ENCODE results near the gene PAH. TPM values are rescaled to one million over a fixed set of nuclear protein-coding genes. Genes with fewer than 3 reads are reported as not detected.

Gene PAH
- total and polyA plus RNA-seq, 2 of the 4 experiments (the other 2 are of a cell fraction) = not detected

- TF ChIP-seq RFX5 (IDR thresholded peaks at IDR 0.05; ENCODE audit: low read depth, low read length) = no peak
- no peak for TF ChIP-seq MAZ (IDR thresholded peaks at IDR 0.05; ENCODE audit: borderline replicate concordance, low read depth, low read length)
- no peak for TF ChIP-seq SMC3 (IDR thresholded peaks at IDR 0.05; ENCODE audit: low read depth, low read length)
- no peak for TF ChIP-seq NFE2L2 (IDR thresholded peaks at IDR 0.05; ENCODE audit: low read depth, low read length)
- TF ChIP-seq BHLHE40 (IDR thresholded peaks at IDR 0.05; ENCODE audit: low read depth, low read length) = no peak
- no peak for TF ChIP-seq CTCF (conservative IDR thresholded peaks at IDR 0.05; ENCODE audit: low read depth, low read length)
- TF ChIP-seq ELK1 (IDR thresholded peaks at IDR 0.05; ENCODE audit: borderline replicate concordance, low read depth, low read length) = no peak
- TF ChIP-seq RCOR1 (IDR thresholded peaks at IDR 0.05; ENCODE audit: insufficient replicate concordance, low read length) = no peak
- no peak for TF ChIP-seq FOS (IDR thresholded peaks at IDR 0.05; ENCODE audit: low read depth, low read length)
- no peak for TF ChIP-seq MXI1 (IDR thresholded peaks at IDR 0.05; ENCODE audit: borderline replicate concordance, low read depth, low read length)
- TF ChIP-seq RAD21 (IDR thresholded peaks at IDR 0.05; ENCODE audit: low read length) = no peak
- no peak for TF ChIP-seq MAFK (IDR thresholded peaks at IDR 0.05; ENCODE audit: low read depth, low read length)
- TF ChIP-seq CEBPB (IDR thresholded peaks at IDR 0.05; ENCODE audit: low read depth, low read length) = no peak
- no peak for TF ChIP-seq CHD1 (IDR thresholded peaks at IDR 0.05; ENCODE audit: low read depth, low read length)
- no peak for TF ChIP-seq POLR2A (IDR thresholded peaks at IDR 0.05; ENCODE audit: low read depth, low read length)
- no peak for TF ChIP-seq USF2 (IDR thresholded peaks at IDR 0.05; ENCODE audit: low read depth, low read length)
- POLR2A ChIA-PET (ENCODE audit: unreplicated experiment) = no interaction called here
These were observed 46.0 kb downstream of the PAH start for GRCh38 chr12:102871014-102871413.

More at GRCh38 chr12:102871014-102871413, 46.0 kb downstream of the PAH start:
- Histone ChIP-seq H2AK9ac (replicated peaks; ENCODE audit: low read depth, low read length, poor library complexity) (no peak overlapping the region), H3K27me3 (ENCODE audit: control insufficient read depth, insufficient read depth, low read length) (no peaks in the 10 kb centered on the region), H3K4me1 (ENCODE audit: control insufficient read depth, insufficient read depth, low read length) (no peaks in the 10 kb centered on the region), H2BK15ac (ENCODE audit: low read depth, low read length) (no peak overlapping the region), H3K9me3 (ENCODE audit: control insufficient read depth, insufficient read depth, low read length) (peaks cover 3% of the 10 kb centered on the region), H2AFZ (replicated peaks; ENCODE audit: low read length, poor library complexity) (no peak overlapping the region), H4K91ac (ENCODE audit: insufficient read depth, low read depth, low read length) (no peak overlapping the region), H3K9me1 (ENCODE audit: insufficient read depth, low read length) (no peaks in the 10 kb centered on the region), H3K9ac (ENCODE audit: low read depth, low read length) (no peak overlapping the region), H4K5ac (ENCODE audit: low read depth, low read length) (no peak overlapping the region), H3K4me2 (ENCODE audit: low read depth, low read length) (no peak overlapping the region), H3K27ac (ENCODE audit: insufficient read depth, low read length) (no peak overlapping the region), H3K36me3 (ENCODE audit: control insufficient read depth, insufficient read depth, low read length) (no peaks in the 10 kb centered on the region), H4K20me1 (ENCODE audit: insufficient read depth, low read length) (no peaks in the 10 kb centered on the region), H3K23ac (ENCODE audit: low read depth, low read length) (no peak overlapping the region), H3K79me1 (ENCODE audit: low read depth in 1 of 2, low read length in 2 of 2) (no peaks in the 10 kb centered on the region), H2BK120ac (ENCODE audit: low read depth, low read length) (no peak overlapping the region), H3K4ac (ENCODE audit: low read depth, low read length) (no peak overlapping the region), H3K4me3 (ENCODE audit: insufficient read depth, low read depth, low read length) (no peak overlapping the region), H2BK5ac (ENCODE audit: low read depth, low read length, poor library complexity, severe bottlenecking) (no peak overlapping the region), H3K56ac (ENCODE audit: extremely low read depth, insufficient read depth, low read length) (no peak overlapping the region), H2BK20ac (ENCODE audit: low read depth, low read length) (no peak overlapping the region), H2AK5ac (ENCODE audit: low read depth, low read length) (no peak overlapping the region), H4K8ac (ENCODE audit: low read depth in 2 of 2, low read length in 2 of 2) (no peak overlapping the region), H3K18ac (ENCODE audit: low read depth, low read length) (no peak overlapping the region), H3K14ac (replicated peaks; ENCODE audit: low read depth, low read length) (no peak overlapping the region)
- CTCF ChIA-PET = no interaction called here
- ATAC-seq (ENCODE audit: low read depth) (no peak), DNase-seq (no peak)
- dilution Hi-C loops (cut with HindIII; ENCODE audit: low sequenced_read_pairs, unreplicated experiment) = no loop called here
- in situ Hi-C loops (cut with MboI; ENCODE audit: low sequenced_read_pairs) = no loop called here
- no TSS peak for BruUV-seq (replicated peaks)
- no CpG with 5 or more reads among the region's 2 CpGs for WGBS, 2 experiments (ENCODE audit: extremely low coverage in 2 of 2, insufficient read length in 1 of 2)
- intact Hi-C loops (cut with micrococcal nuclease) = no loop called here

Data from IMR-90 (cell line).